Epithelial cell of prostate (primary cell): Measurements from ENCODE around the gene BRICD5.
"Not testable (repeated sequence)": the region's sequence is repeated elsewhere in the genome, so short reads cannot be mapped to it uniquely, and the experiment has no call there.

Source experiments
- DNase-seq: peaks from one replicate; pipeline ENCODE4 v3.0.0-alpha.2; 2011; ENCODE audit warnings: low read depth, low spot score
- H3K27ac ChIP-seq: fragments of 450-650 bp; 2 replicates; pipeline ENCODE4 v1.5.1; 2017; ENCODE audit warnings: mild to moderate bottlenecking

The BRICD5 gene

GRCh38 chr16:2210386-2211365 is at the start of gene BRICD5:
Gene BRICD5 (minus strand): TSS chr16:2210863. CDS start chr16:2210833, 30 bp downstream.
- DNase-seq, result no peak
- no peak within 1 kb of the TSS for H3K27ac ChIP-seq

GRCh38 chr16:2260250-2260649 is 49.6 kb upstream of the BRICD5 start:
- DNase-seq, result no peak
- H3K27ac ChIP-seq, result no peak overlapping the region

GRCh38 chr16:2258530-2258929 is 47.9 kb upstream of the BRICD5 start:
- DNase-seq, H3K27ac ChIP-seq: not testable (repeated sequence)

GRCh38 chr16:2257726-2258125 is 47.1 kb upstream of the BRICD5 start:
- DNase-seq, result no peak

GRCh38 chr16:2256531-2257140 is 46.0 kb upstream of the BRICD5 start:
- DNase-seq, result no peak
- H3K27ac ChIP-seq, result peak overlapping the region; percentile 20

More at GRCh38 chr16:2257726-2258125, 47.1 kb upstream of the BRICD5 start:
- H3K27ac ChIP-seq, result no peak overlapping the region

GRCh38 chr16:2253293-2253692 is 42.6 kb upstream of the BRICD5 start:
- DNase-seq, result no peak

GRCh38 chr16:2252806-2253148 is 42.1 kb upstream of the BRICD5 start:
- H3K27ac ChIP-seq, result peak overlapping the region; percentile 98
- DNase-seq, result no peak

More at GRCh38 chr16:2253293-2253692, 42.6 kb upstream of the BRICD5 start:
- peak overlapping the region; percentile 98 for H3K27ac ChIP-seq

- peak within 1 kb of the TSS; percentile 98 for H3K27ac ChIP-seq
- peak; percentile 39 for DNase-seq
Observed at GRCh38 chr16:2251296-2252111, 40.8 kb upstream of the BRICD5 start, which contains the start of gene ECI1. Gene ECI1 (minus strand): TSS chr16:2251587. CDS start chr16:2251566, 21 bp downstream.

GRCh38 chr16:2250652-2251295 is 40.1 kb upstream of the BRICD5 start:
- peak overlapping the region; percentile 98 for H3K27ac ChIP-seq
- no peak for DNase-seq

- H3K27ac ChIP-seq, result no peak overlapping the region
- DNase-seq, result no peak
Observed at GRCh38 chr16:2246301-2246885, 35.7 kb upstream of the BRICD5 start.

- DNase-seq, result no peak
- H3K27ac ChIP-seq, result no peak overlapping the region
Observed at GRCh38 chr16:2244926-2245795, 34.5 kb upstream of the BRICD5 start.

GRCh38 chr16:2244301-2244700 is 33.6 kb upstream of the BRICD5 start:
- no peak overlapping the region for H3K27ac ChIP-seq
- DNase-seq, result no peak

GRCh38 chr16:2243781-2244180 is 33.1 kb upstream of the BRICD5 start:
- no peak for DNase-seq
- H3K27ac ChIP-seq, result no peak overlapping the region

- no peak overlapping the region for H3K27ac ChIP-seq
- DNase-seq, result no peak
Observed at GRCh38 chr16:2243031-2243528, 32.4 kb upstream of the BRICD5 start.

- no peak overlapping the region for H3K27ac ChIP-seq
- DNase-seq, result no peak
Observed at GRCh38 chr16:2242598-2242997, 31.9 kb upstream of the BRICD5 start.

- H3K27ac ChIP-seq, result not testable (repeated sequence)
Observed at GRCh38 chr16:2240331-2240730, 29.7 kb upstream of the BRICD5 start.

GRCh38 chr16:2238838-2239675 is 28.4 kb upstream of the BRICD5 start:
- DNase-seq, result no peak
- no peak overlapping the region for H3K27ac ChIP-seq

More at GRCh38 chr16:2240331-2240730, 29.7 kb upstream of the BRICD5 start:
- not testable (repeated sequence) for DNase-seq
